GM12801 (cell line): Measurements from ENCODE around the gene C2CD3.

Experiments
- CTCF ChIP-seq: IDR thresholded peaks from one replicate; pipeline ENCODE4 v1.5.1; 2011; ENCODE audit warnings: control low read depth; ENCODE audit not compliant: insufficient read length; ENCODE audit errors: extremely low read depth

Gene C2CD3

DNA sequence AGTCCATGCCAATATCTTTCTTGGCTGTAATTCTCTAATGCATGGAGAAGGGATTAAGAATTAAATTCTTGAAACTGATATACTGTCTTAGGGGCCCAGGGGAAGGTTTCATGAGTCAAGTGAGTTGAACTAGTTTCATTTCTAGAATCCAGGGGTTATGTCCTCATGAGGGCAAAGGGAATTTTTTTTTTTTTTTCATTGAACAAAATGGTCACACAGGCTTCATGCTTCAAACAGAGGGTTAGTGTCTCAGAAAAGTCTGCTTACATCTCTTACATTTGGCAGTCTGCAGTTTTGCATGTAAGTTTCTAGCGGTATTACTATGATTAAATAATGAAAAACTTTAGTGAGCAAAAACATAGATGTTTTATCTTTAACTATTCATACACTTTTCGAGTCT, 33.2 kb upstream of the C2CD3 start:
- no peak for TF ChIP-seq CTCF

GRCh38 chr11:74196781-74197486, 26.1 kb upstream of the C2CD3 start:
- no peak for TF ChIP-seq CTCF

GRCh38 chr11:74195828-74196227, 25.0 kb upstream of the C2CD3 start:
- TF ChIP-seq CTCF, result no peak

DNA sequence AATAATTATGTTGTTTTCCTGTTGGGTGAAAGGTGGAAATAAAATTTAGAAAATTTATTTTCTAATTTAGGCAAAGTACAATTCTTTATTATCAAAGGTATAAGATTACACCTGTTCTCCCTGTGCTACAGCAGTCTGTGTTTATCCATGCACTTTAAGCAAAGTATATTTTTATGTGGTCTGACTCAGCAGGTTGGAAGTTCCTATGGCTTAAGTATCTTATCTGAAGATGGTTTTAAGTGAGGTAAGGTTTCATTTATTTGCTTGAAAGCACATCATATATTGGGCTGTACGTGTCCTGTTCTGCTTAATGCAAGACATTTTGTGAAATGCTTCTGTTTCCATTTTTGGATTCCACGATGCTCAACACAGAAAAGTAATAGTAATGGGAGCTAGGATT, 14.9 kb upstream of the C2CD3 start:
- no peak for TF ChIP-seq CTCF

DNA sequence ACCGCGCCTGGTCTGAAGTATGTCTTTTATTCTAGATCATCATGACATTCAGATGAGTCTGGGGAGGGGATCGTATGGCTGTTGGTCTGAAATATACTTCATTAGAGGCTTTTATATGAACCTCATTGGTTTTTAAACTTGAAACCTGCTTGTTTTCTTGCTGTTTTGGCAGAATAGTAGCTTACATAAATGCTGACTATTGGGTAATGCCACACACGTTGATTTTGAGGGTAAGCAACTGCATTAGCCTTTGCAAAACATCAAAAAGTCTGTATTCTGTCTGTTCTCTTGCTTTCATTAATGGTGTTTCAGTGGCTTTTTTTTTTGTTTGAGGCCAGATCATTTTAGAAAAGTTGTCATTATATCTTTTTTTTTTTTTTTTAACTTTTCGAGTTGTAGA, 14.5 kb upstream of the C2CD3 start:
- TF ChIP-seq CTCF, result no peak

DNA sequence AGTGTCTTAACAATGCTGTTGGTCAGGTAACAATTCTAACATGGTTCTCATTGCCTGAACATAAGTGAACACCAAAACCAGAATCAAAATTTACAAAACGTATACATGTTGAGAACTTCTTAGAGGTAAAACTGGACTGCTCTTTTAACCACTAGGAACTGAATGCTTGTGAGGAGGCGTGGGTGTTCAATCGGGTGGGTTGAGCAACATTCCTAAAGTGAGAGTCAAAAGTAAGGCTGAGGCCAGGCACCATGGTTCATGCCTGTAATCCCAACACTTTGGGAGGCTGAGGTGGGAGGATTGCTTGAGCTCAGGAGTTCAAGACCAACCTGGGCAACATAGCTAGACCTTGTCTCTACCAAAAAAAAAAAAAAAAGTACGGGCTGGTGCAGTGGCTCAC, 11.8 kb upstream of the C2CD3 start:
- TF ChIP-seq CTCF, result no peak

- no peak for TF ChIP-seq CTCF
Observed at GRCh38 chr11:74179234-74180052, 8.6 kb upstream of the C2CD3 start.
